Uterus (tissue), 4 donors: Measurements from ENCODE around the gene AHNAK. TPM values are rescaled to one million over a fixed set of nuclear protein-coding genes. Genes with fewer than 3 reads are reported as not detected.
A peak's percentile ranks its signal among the peaks of the same experiment; 100 is the strongest.

ENCODE experiments used
- DNase-seq, 2 donors: peaks; one replicate each; pipeline ENCODE4 v3.0.0-alpha.2; 2019 to 2020
- H3K27ac ChIP-seq, 2 donors: fragments of 200-600 bp; sonication (generic); 1 replicate in 1 of 2; 2 replicates in 1 of 2; pipeline ENCODE4 v1.5.1; 2016 to 2018
- H3K27me3 ChIP-seq, 2 donors: fragments of 200-600 bp; sonication (generic); one replicate each; pipeline ENCODE4 v1.5.1; 2018 to 2019; ENCODE audit warnings: control low read depth in 1 of 2
- H3K36me3 ChIP-seq, 2 donors: fragments of 200-600 bp; sonication (generic); one replicate each; pipeline ENCODE4 v1.5.1; 2019; ENCODE audit warnings: control low read depth in 1 of 2
- H3K4me1 ChIP-seq, 2 donors: fragments of 200-600 bp; sonication (generic); one replicate each; pipeline ENCODE4 v1.5.1; 2018 to 2019; ENCODE audit warnings: control low read depth in 1 of 2
- H3K4me3 ChIP-seq, 2 donors: fragments of 200-600 bp; sonication (generic); 1 replicate in 1 of 2; 2 replicates in 1 of 2; pipeline ENCODE4 v1.5.1; 2018 to 2019; ENCODE audit warnings: mild to moderate bottlenecking in 1 of 2
- H3K9me3 ChIP-seq, 2 donors: fragments of 200-600 bp; sonication (generic); one replicate each; pipeline ENCODE4 v1.5.1; 2019; ENCODE audit warnings: control low read depth in 1 of 2
- CTCF ChIP-seq, 4 experiments: fragments of 200-600 bp in 2 of 4; fragments of 450-650 bp in 2 of 4; sonication (generic) in 2 of 4; IDR thresholded peaks; one replicate each; pipeline ENCODE4 v1.5.1; 2016 to 2019; ENCODE audit warnings: antibody characterized with exemption in 4 of 4, mild to moderate bottlenecking in 2 of 4, moderate library complexity in 1 of 4
- POLR2A ChIP-seq, 2 donors: fragments of 450-650 bp; IDR thresholded peaks; one replicate each; pipeline ENCODE4 v1.6.1; 2016; ENCODE audit warnings: antibody characterized with exemption in 2 of 2, mild to moderate bottlenecking in 1 of 2, moderate library complexity in 1 of 2
- intact Hi-C: fragments of 100-400 bp; cut with DNase I; formaldehyde crosslinking; loops from one replicate; pipeline ENCODE4 v1.15.1; 2023; ENCODE audit warnings: low total_unique reads
- total RNA-seq, 4 donors: library from RNA; depleted of rRNA in 3 of 4; stranded (reverse); fragments of >200 nt in 3 of 4; gene quantifications; one replicate each; pipeline versions ENCODE4 v1.1.0 to v1.2.4, GENCODE V29; 2014 to 2023
- donor health status: DM: yes; HTN: yes; CAD: no.

The AHNAK gene
- total RNA-seq, 4 donors from 2014 or later, result 452 to 1,353 (median 779) TPM

- DNase-seq, result no peak
- H3K4me3 ChIP-seq, result no peak overlapping the region
- no peak for TF ChIP-seq POLR2A (IDR thresholded peaks at IDR 0.05)
- TF ChIP-seq CTCF (IDR thresholded peaks at IDR 0.05), result no peak
- intact Hi-C loops, result no loop called here
- no peaks in the 10 kb centered on the region for H3K27me3 ChIP-seq
- no peak overlapping the region for H3K27ac ChIP-seq
- H3K4me1 ChIP-seq, result no peaks in the 10 kb centered on the region
- no peaks in the 10 kb centered on the region for H3K36me3 ChIP-seq
- H3K9me3 ChIP-seq, result no peaks in the 10 kb centered on the region
These were observed 80.2 kb downstream of the AHNAK start for GRCh38 chr11:62466444-62466843.

- Histone ChIP-seq H3K36me3 (no peaks in the 10 kb centered on the region), H3K4me1 (no peaks in the 10 kb centered on the region), H3K27ac (no peak overlapping the region), H3K9me3 (no peaks in the 10 kb centered on the region), H3K27me3 (no peaks in the 10 kb centered on the region), H3K4me3 (no peak overlapping the region)
- no peak for DNase-seq
- TF ChIP-seq CTCF (IDR thresholded peaks at IDR 0.05) (no peak), POLR2A (IDR thresholded peaks at IDR 0.05) (no peak)
- intact Hi-C loops, result no loop called here
These were observed 82.0 kb downstream of the AHNAK start for GRCh38 chr11:62464655-62465054.

GRCh38 chr11:62463121-62463542 lies 83.5 kb downstream of the AHNAK start:
- Histone ChIP-seq H3K4me1 (no peaks in the 10 kb centered on the region), H3K27ac (no peak overlapping the region), H3K27me3 (no peaks in the 10 kb centered on the region), H3K36me3 (no peaks in the 10 kb centered on the region), H3K4me3 (no peak overlapping the region), H3K9me3 (no peaks in the 10 kb centered on the region)
- intact Hi-C loops, result no loop called here
- no peak for DNase-seq
- TF ChIP-seq CTCF (IDR thresholded peaks at IDR 0.05), result no peak
- no peak for TF ChIP-seq POLR2A (IDR thresholded peaks at IDR 0.05)

- H3K4me3 ChIP-seq, result no peak overlapping the region
- TF ChIP-seq CTCF (IDR thresholded peaks at IDR 0.05) (no peak), POLR2A (IDR thresholded peaks at IDR 0.05) (no peak)
- intact Hi-C loops, result no loop called here
- no peaks in the 10 kb centered on the region for H3K36me3 ChIP-seq
- H3K9me3 ChIP-seq, result no peaks in the 10 kb centered on the region
- H3K27me3 ChIP-seq, result no peaks in the 10 kb centered on the region
- peak overlapping the region; percentile 34 to 67 for H3K27ac ChIP-seq
- H3K4me1 ChIP-seq, result no peaks in the 10 kb centered on the region
- no peak for DNase-seq
These were observed 84.1 kb downstream of the AHNAK start for GRCh38 chr11:62462508-62462892.

GRCh38 chr11:62461740-62462507 lies 84.7 kb downstream of the AHNAK start:
- Histone ChIP-seq H3K4me1 (no peaks in the 10 kb centered on the region), H3K9me3 (no peaks in the 10 kb centered on the region), H3K27me3 (no peaks in the 10 kb centered on the region), H3K36me3 (no peaks in the 10 kb centered on the region), H3K27ac (peak overlapping the region; percentile 34 to 67), H3K4me3 (no peak overlapping the region)
- TF ChIP-seq CTCF (IDR thresholded peaks at IDR 0.05), result no peak
- TF ChIP-seq POLR2A (IDR thresholded peaks at IDR 0.05), result no peak
- intact Hi-C loops, result no loop called here
- no peak for DNase-seq
